NCI-H345 treated with DMSO at 0.1 percent for 48 hours (cell line): ENCODE data around the gene PDGFA.

ENCODE experiments used
- DNase-seq: peaks from one replicate; lab custom pipeline; 2025; ENCODE audit not compliant: unreplicated experiment; lab: John Stamatoyannopoulos, UW

The PDGFA gene

GRCh38 chr7:491958-492713 lies 27.5 kb downstream of the PDGFA start:
- no peak for DNase-seq

GRCh38 chr7:491292-491957 lies 28.2 kb downstream of the PDGFA start:
- no peak for DNase-seq

- no peak for DNase-seq
These were observed 29.0 kb downstream of the PDGFA start for GRCh38 chr7:490461-491291.

GRCh38 chr7:489876-490275 lies 29.8 kb downstream of the PDGFA start:
- DNase-seq, result no peak

GRCh38 chr7:486216-486743 lies 33.4 kb downstream of the PDGFA start:
- DNase-seq, result no peak

- DNase-seq, result no peak
These were observed 34.2 kb downstream of the PDGFA start for GRCh38 chr7:485188-486081.

GRCh38 chr7:484356-485101 lies 35.1 kb downstream of the PDGFA start:
- no peak for DNase-seq

- DNase-seq, result no peak
These were observed 35.8 kb downstream of the PDGFA start for GRCh38 chr7:483656-484355.

GRCh38 chr7:482521-483083 lies 37.0 kb downstream of the PDGFA start:
- no peak for DNase-seq

- DNase-seq, result no peak
These were observed 38.3 kb downstream of the PDGFA start for GRCh38 chr7:481219-481930.

GRCh38 chr7:480531-481218 lies 39.0 kb downstream of the PDGFA start:
- DNase-seq, result no peak

- DNase-seq, result no peak
These were observed 39.6 kb downstream of the PDGFA start for GRCh38 chr7:479948-480499.

- DNase-seq, result no peak
These were observed 40.3 kb downstream of the PDGFA start for GRCh38 chr7:479115-479947.

- DNase-seq, result no peak
These were observed 41.9 kb downstream of the PDGFA start for GRCh38 chr7:477626-478220.

GRCh38 chr7:476736-477360 lies 42.8 kb downstream of the PDGFA start:
- DNase-seq, result no peak
